K562 (cell line): ENCODE data around the gene BPI. TPM values are rescaled to one million over a fixed set of nuclear protein-coding genes. Genes with fewer than 3 reads are reported as not detected.
A peak's percentile ranks its signal among the peaks of the same experiment; 100 is the strongest.

ENCODE experiments used
- ATAC-seq: fragments of 200-7000 bp; cut with Tn5 transposase; 3 replicates; pipeline ENCODE4 v1.9.1; 2020; ENCODE audit warnings: moderate library complexity
- BruUV-seq: library from RNA; stranded (reverse); fragments of 400-500 nt; replicated peaks from 2 replicates; lab custom pipeline; 2021; lab: Mats Ljungman, UMichigan
- CTCF ChIA-PET: fragments of 300-600 bp; formaldehyde crosslinking; extraction: SDS; loops from one replicate; lab custom pipeline; 2021; ENCODE audit warnings: low intra/inter-chr PET ratio; lab: Yijun Ruan, JAX
- POLR2A ChIA-PET: fragments of 300-600, 350-650 bp; sonication (Branson Sonifier 250); formaldehyde crosslinking; extraction: SDS; loops from one replicate; lab custom pipeline; 2021; ENCODE audit warnings: antibody characterized with exemption, inconsistent platforms; lab: Yijun Ruan, JAX
- DNase-seq, 4 experiments: peaks; one replicate each; pipeline versions ENCODE4 v3.0.0 to v3.0.0-alpha.2; 2011 to 2018; ENCODE audit warnings: low spot score in 3 of 4, mixed read lengths in 3 of 4; ENCODE audit errors: extremely low read depth in 1 of 4
- FAIRE-seq: peaks from 2 replicates; lab custom pipeline; 2011; peaks lifted over from hg19 to GRCh38; lab: Jason Lieb, UNC
- H2AFZ ChIP-seq: 2 replicates; pipeline ENCODE4 v1.6.0; 2011; ENCODE audit warnings: low read depth, low read length, control low read depth, inconsistent platforms
- H3K27ac ChIP-seq: fragments of 200-600 bp; 3 replicates; pipeline ENCODE4 v1.8.0; 2011; ENCODE audit warnings: low read depth, mild to moderate bottlenecking, control low read depth, inconsistent platforms, low read length, moderate library complexity, mixed read lengths; ENCODE audit errors: extremely low read depth
- H3K27me3 ChIP-seq, 2 experiments: fragments of 300-600 bp in 1 of 2; 2 replicates in 1 of 2; 3 replicates in 1 of 2; pipeline versions ENCODE4 v1.6.0 to v1.8.0; 2011; ENCODE audit warnings: inconsistent platforms in 2 of 2, low read length in 2 of 2, mild to moderate bottlenecking in 1 of 2, mixed read lengths in 1 of 2, moderate library complexity in 1 of 2; ENCODE audit not compliant: control insufficient read depth in 2 of 2, insufficient read depth in 2 of 2
- H3K36me3 ChIP-seq: fragments of 300-600 bp; 3 replicates; pipeline ENCODE4 v1.8.0; 2011; ENCODE audit warnings: mild to moderate bottlenecking, low read length, inconsistent platforms; ENCODE audit not compliant: control insufficient read depth, insufficient read depth
- H3K4me1 ChIP-seq, 2 experiments: fragments of 200-600 bp in 1 of 2; replicated peaks in 1 of 2; 2 replicates in 1 of 2; 3 replicates in 1 of 2; pipeline versions ENCODE4 v1.5.1 to v1.8.0; 2011; ENCODE audit warnings: inconsistent platforms in 2 of 2, low read length in 2 of 2, mild to moderate bottlenecking in 1 of 2, mixed read lengths in 1 of 2, moderate library complexity in 1 of 2; ENCODE audit not compliant: control insufficient read depth in 2 of 2, insufficient read depth in 2 of 2
- H3K4me2 ChIP-seq: 2 replicates; pipeline ENCODE4 v1.6.1; 2011; ENCODE audit warnings: low read length, control low read depth, inconsistent platforms, mixed read lengths; ENCODE audit not compliant: insufficient read depth
- H3K4me3 ChIP-seq: fragments of 200-600 bp; sonication (generic), shearing (Covaris generic); 2 replicates; pipeline ENCODE4 v1.5.1; 2016; ENCODE audit warnings: control low read depth, inconsistent platforms
- H3K79me2 ChIP-seq: fragments of 200-600 bp; 3 replicates; pipeline ENCODE4 v1.8.0; 2011; ENCODE audit warnings: low read length, inconsistent platforms; ENCODE audit not compliant: control insufficient read depth, insufficient read depth
- H3K9ac ChIP-seq, 2 experiments: 2 replicates each; pipeline versions ENCODE4 v1.6.0 to v1.6.1; 2011; ENCODE audit warnings: low read depth in 2 of 2, low read length in 2 of 2, control low read depth in 1 of 2, inconsistent platforms in 1 of 2, mild to moderate bottlenecking in 1 of 2, mixed read lengths in 1 of 2; ENCODE audit not compliant: insufficient read depth in 1 of 2
- H3K9me1 ChIP-seq: one replicate; pipeline ENCODE4 v1.6.0; 2011; ENCODE audit warnings: inconsistent platforms, mild to moderate bottlenecking, low read length, moderate library complexity; ENCODE audit not compliant: control insufficient read depth, insufficient read depth
- H3K9me3 ChIP-seq: replicated peaks from 2 replicates; pipeline ENCODE4 v1.5.1; 2011; ENCODE audit warnings: low read depth, low read length, inconsistent platforms; ENCODE audit not compliant: control insufficient read depth, insufficient read depth
- H4K20me1 ChIP-seq: replicated peaks from 2 replicates; pipeline ENCODE4 v1.6.1; 2011; ENCODE audit warnings: low read length, inconsistent platforms, mixed read lengths; ENCODE audit not compliant: control insufficient read depth, insufficient read depth
- BRCA1 ChIP-seq, 2 experiments: fragments of 450-650 bp in 1 of 2; sonication (generic) in 1 of 2; formaldehyde crosslinking in 1 of 2; IDR thresholded peaks; 2 replicates each; pipeline versions ENCODE4 v1.5.0 to v1.6.1; 2017 to 2020; ENCODE audit warnings: mild to moderate bottlenecking in 1 of 2, missing genetic modification reagents in 1 of 2
- CTBP1 ChIP-seq: fragments of 450-650 bp; IDR thresholded peaks from 2 replicates; pipeline ENCODE4 v1.6.1; 2016; ENCODE audit warnings: borderline replicate concordance
- IRF2 ChIP-seq: sonication (generic); formaldehyde crosslinking; IDR thresholded peaks from 2 replicates; pipeline ENCODE4 v1.8.1; 2022; ENCODE audit warnings: mild to moderate bottlenecking, missing genetic modification reagents
- MAZ ChIP-seq, 2 experiments: fragments of 450-650 bp in 1 of 2; sonication (generic) in 1 of 2; formaldehyde crosslinking; IDR thresholded peaks in 1 of 2; conservative IDR thresholded peaks in 1 of 2; 2 replicates each; pipeline versions ENCODE4 v1.4.0 to v1.5.0; 2020; ENCODE audit warnings: mild to moderate bottlenecking in 1 of 2, missing genetic modification reagents in 1 of 2
- OTX1 ChIP-seq: fragments of 450-650 bp; formaldehyde crosslinking; IDR thresholded peaks from 2 replicates; pipeline ENCODE4 v1.4.0; 2022; ENCODE audit warnings: mild to moderate bottlenecking
- PCBP1 ChIP-seq: fragments of 200-400 bp; formaldehyde crosslinking; IDR thresholded peaks from 2 replicates; pipeline ENCODE4 v1.6.1; 2018; ENCODE audit warnings: mild to moderate bottlenecking, low read depth, low read length; ENCODE audit not compliant: poor library complexity, severe bottlenecking
- POLR2A ChIP-seq: fragments of 450-650 bp; conservative IDR thresholded peaks from 2 replicates; pipeline ENCODE4 v1.6.1; 2016
- SMAD2 ChIP-seq: fragments of 150-350 bp; IDR thresholded peaks from 2 replicates; pipeline ENCODE4 v1.6.1; 2014; ENCODE audit warnings: low read depth, mild to moderate bottlenecking, low read length
- TCF7L2 ChIP-seq: fragments of 150-350 bp; IDR thresholded peaks from 2 replicates; pipeline ENCODE4 v1.6.1; 2016; ENCODE audit warnings: low read depth, mild to moderate bottlenecking, low read length, moderate library complexity
- ZFP30 ChIP-seq: fragments of 250-450 bp; sonication (Bioruptor Pico); IDR thresholded peaks from 2 replicates; pipeline ENCODE4 v1.8.0; 2022; ENCODE audit warnings: moderate library complexity, mild to moderate bottlenecking, inconsistent platforms, borderline replicate concordance
- WGBS: fragments of 100-300 bp; shearing (Covaris generic); methylation state at CpG from one replicate; pipeline ENCODE4 v1.1.6; 2016; ENCODE audit warnings: low coverage, mixed read lengths; ENCODE audit not compliant: insufficient coverage; ENCODE audit errors: missing lambda C conversion rate; 5-methylcytosine and 5-hydroxymethylcytosine counted together
- in situ Hi-C: fragments of 300-500 bp; cut with MboI; formaldehyde crosslinking; loops from 4 replicates; pipeline ENCODE4 v1.15.0; 2018; ENCODE audit warnings: inconsistent platforms, mixed read lengths
- intact Hi-C: fragments of 100-400 bp; cut with micrococcal nuclease; formaldehyde crosslinking; loops from 2 replicates; pipeline ENCODE4 v1.14.2; 2022
- polyA plus RNA-seq, 8 experiments: library from polyadenylated mRNA; depleted of rRNA in 4 of 8; stranded (reverse) in 5 of 8; unstranded in 3 of 8; fragments of >200 nt; fragmentation: Nextera tagmentation in 2 of 8; fragmentation: Illumina TruSeq in 1 of 8; extraction: Ambion mirVana in 2 of 8; extraction: Trizol in 1 of 8; gene quantifications; 2 replicates each; pipeline versions ENCODE4 v1.2.1 to v1.2.3, GENCODE V29; 2011 to 2014; ENCODE audit warnings: inconsistent platforms in 1 of 8, missing spikeins in 1 of 8
- total RNA-seq, 7 experiments: library from RNA; depleted of rRNA in 6 of 7; stranded (reverse); fragments of >200 nt in 6 of 7; fragmentation: Illumina TruSeq in 2 of 7; extraction: Trizol in 2 of 7; gene quantifications; 2 replicates each; pipeline versions ENCODE4 v1.2.1 to v1.2.3, GENCODE V29; 2011 to 2021; ENCODE audit warnings: low replicate concordance in 1 of 7
- TF ChIP-seq, protein P1 (sequence below): sonication (generic); formaldehyde crosslinking; IDR thresholded peaks from 2 replicates; pipeline ENCODE4 v1.8.0; 2022; ENCODE audit warnings: mild to moderate bottlenecking, missing genetic modification reagents, borderline replicate concordance

The BPI gene
- total and polyA plus RNA-seq, 9 of the 15 experiments (the other 6 are each of a cell fraction or from before 2014, with no cell fraction given) = not detected

DNA sequence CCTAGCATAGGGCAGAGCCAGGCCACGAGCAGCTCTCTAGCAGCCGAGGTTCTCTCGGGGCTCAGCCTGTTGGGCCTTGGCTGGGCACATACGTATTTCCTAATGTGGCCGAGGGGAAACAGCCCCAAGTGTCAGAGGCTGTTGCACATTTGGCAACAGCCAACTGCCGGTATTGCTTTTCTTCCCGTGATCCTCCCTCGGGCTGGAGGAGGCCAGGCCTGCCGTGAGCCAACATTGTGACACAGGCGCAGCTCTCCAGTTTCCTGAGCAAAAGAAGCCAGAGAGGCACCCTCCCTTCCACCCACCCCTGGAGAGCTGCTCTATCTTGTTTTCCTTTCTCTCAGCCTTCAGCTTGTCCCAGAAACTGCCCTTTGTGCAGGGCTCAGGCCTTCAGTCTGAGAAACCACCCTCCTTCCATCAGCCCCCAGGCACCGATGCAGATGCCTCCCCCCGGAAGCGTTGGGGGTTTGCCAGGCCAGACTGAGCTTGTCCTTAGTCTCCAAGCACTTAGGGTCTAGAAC lies 5.1 kb upstream of the BPI start:
- H2AFZ ChIP-seq = no peak overlapping the region
- ChIA-PET CTCF (no interaction called here), POLR2A (no interaction called here)
- no peaks in the 10 kb centered on the region for H3K9me3 ChIP-seq
- TF ChIP-seq CTBP1 (no peak), MAZ (CRISPR knock-in tag; conservative IDR thresholded peaks at IDR 0.05 in 1 of 2, IDR thresholded peaks at IDR 0.05 in 1 of 2) (no peak), PCBP1 (no peak)
- H3K4me3 ChIP-seq = no peak overlapping the region
- H3K4me1 ChIP-seq = peaks cover 0 to 1% of the 10 kb centered on the region in 2 experiments; a peak in 1 of 5 replicates
- H3K27me3 ChIP-seq = peaks cover 22 to 53% of the 10 kb centered on the region in 2 experiments
- in situ Hi-C loops = no loop called here
- peak; percentile 19; the same call in 2 of the 3 replicates for ATAC-seq
- BruUV-seq = no TSS peak
- H3K9ac ChIP-seq = no peak overlapping the region; a peak in 1 of 4 replicates
- peaks cover 3% of the 10 kb centered on the region; the same call in 1 of the 2 replicates for H4K20me1 ChIP-seq
- no peaks in the 10 kb centered on the region for H3K79me2 ChIP-seq
- intact Hi-C loops = no loop called here
- no peak for DNase-seq
- H3K36me3 ChIP-seq = no peaks in the 10 kb centered on the region
- 13% methylated on average over 12 of the region's 13 CpGs for WGBS
- no peak for FAIRE-seq
- H3K9me1 ChIP-seq = no peaks in the 10 kb centered on the region
- H3K4me2 ChIP-seq = no peak overlapping the region
- no peak overlapping the region for H3K27ac ChIP-seq

DNA sequence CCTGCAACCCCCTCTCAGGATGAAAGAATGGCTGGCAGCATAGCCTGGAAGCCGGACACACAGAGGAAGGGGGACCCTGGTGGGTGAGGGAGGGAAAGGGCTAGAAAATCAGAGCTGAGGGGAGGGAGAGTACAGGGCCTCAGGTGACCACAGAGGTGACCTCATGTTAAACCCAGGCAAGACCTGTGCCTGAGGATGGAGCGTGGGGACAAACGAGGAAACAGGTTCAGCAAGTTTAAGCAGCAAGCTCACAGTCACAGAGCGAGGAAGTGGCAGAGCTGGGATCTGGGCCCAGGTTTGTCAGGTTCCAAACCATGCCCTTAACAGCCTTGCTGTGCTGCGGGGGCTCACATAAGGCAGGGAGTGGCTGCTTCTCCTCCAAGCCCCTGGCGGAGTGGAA lies 4.0 kb upstream of the BPI start:
- WGBS = 5% methylated on average over 6 of the region's 6 CpGs
- Histone ChIP-seq H3K4me1 (peaks cover 0 to 6% of the 10 kb centered on the region in 2 experiments; a peak in 1 of 5 replicates), H3K9ac (no peak overlapping the region), H4K20me1 (peaks cover 3% of the 10 kb centered on the region; the same call in 1 of the 2 replicates), H2AFZ (no peak overlapping the region), H3K36me3 (no peaks in the 10 kb centered on the region), H3K4me3 (no peak overlapping the region), H3K79me2 (no peaks in the 10 kb centered on the region), H3K27ac (no peak overlapping the region), H3K27me3 (peaks cover 16 to 52% of the 10 kb centered on the region in 2 experiments), H3K9me3 (no peaks in the 10 kb centered on the region)
- intact Hi-C loops = no loop called here
- DNase-seq (no peak), FAIRE-seq (no peak), ATAC-seq (no peak)
- in situ Hi-C loops = no loop called here
- BruUV-seq = no TSS peak
- CTCF ChIA-PET = no interaction called here
- TF ChIP-seq TCF7L2 (no peak), SMAD2 (no peak), ZFP30 (no peak), POLR2A (no peak), OTX1 (CRISPR knock-in tag) (no peak), BRCA1 (IDR thresholded peaks at IDR 0.05) (no peak), BRCA1 (CRISPR knock-in tag; IDR thresholded peaks at IDR 0.05) (no peak), IRF2 (CRISPR knock-in tag) (no peak)
- TF ChIP-seq, protein P1, sequence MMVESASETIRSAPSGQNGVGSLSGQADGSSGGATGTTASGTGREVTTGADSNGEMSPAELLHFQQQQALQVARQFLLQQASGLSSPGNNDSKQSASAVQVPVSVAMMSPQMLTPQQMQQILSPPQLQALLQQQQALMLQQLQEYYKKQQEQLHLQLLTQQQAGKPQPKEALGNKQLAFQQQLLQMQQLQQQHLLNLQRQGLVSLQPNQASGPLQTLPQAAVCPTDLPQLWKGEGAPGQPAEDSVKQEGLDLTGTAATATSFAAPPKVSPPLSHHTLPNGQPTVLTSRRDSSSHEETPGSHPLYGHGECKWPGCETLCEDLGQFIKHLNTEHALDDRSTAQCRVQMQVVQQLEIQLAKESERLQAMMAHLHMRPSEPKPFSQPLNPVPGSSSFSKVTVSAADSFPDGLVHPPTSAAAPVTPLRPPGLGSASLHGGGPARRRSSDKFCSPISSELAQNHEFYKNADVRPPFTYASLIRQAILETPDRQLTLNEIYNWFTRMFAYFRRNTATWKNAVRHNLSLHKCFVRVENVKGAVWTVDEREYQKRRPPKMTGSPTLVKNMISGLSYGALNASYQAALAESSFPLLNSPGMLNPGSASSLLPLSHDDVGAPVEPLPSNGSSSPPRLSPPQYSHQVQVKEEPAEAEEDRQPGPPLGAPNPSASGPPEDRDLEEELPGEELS (CRISPR knock-in tag) = no peak
- TF ChIP-seq, all 486 proteins: peak for 0
- POLR2A ChIA-PET = no interaction called here
- no peak overlapping the region for H3K4me2 ChIP-seq
- no peaks in the 10 kb centered on the region for H3K9me1 ChIP-seq
